Gastroesophageal sphincter (tissue), 4 donors: ENCODE results near the gene ATP6V0C. TPM values are rescaled to one million over a fixed set of nuclear protein-coding genes. Genes with fewer than 3 reads are reported as not detected.

Experiments used
- ATAC-seq: fragments of 150-250 bp; one replicate; pipeline ENCODE4 v1.9.1; 2016; ENCODE audit warnings: mild to moderate bottlenecking, moderate library complexity
- H3K27ac ChIP-seq, 4 donors: fragments of 200-600 bp; sonication (generic) in 3 of 4; 1 replicate in 3 of 4; 2 replicates in 1 of 4; pipeline ENCODE4 v1.5.1; 2016 to 2019
- H3K27me3 ChIP-seq: fragments of 200-600 bp; sonication (generic); one replicate; pipeline ENCODE4 v1.5.1; 2019
- H3K36me3 ChIP-seq, 2 donors: fragments of 200-600 bp; sonication (generic); one replicate each; pipeline ENCODE4 v1.5.1; 2019; ENCODE audit warnings: control low read depth in 1 of 2
- H3K4me1 ChIP-seq, 3 donors: fragments of 200-600 bp; sonication (generic); 1 replicate in 2 of 3; 2 replicates in 1 of 3; pipeline ENCODE4 v1.5.1; 2016 to 2019; ENCODE audit warnings: control low read depth in 2 of 3
- H3K4me3 ChIP-seq, 2 donors: fragments of 200-600 bp; sonication (generic); one replicate each; pipeline ENCODE4 v1.5.1; 2019; ENCODE audit warnings: mild to moderate bottlenecking in 1 of 2, moderate library complexity in 1 of 2
- H3K9me3 ChIP-seq, 3 donors: fragments of 200-600 bp; sonication (generic); one replicate each; pipeline ENCODE4 v1.5.1; 2017 to 2019; ENCODE audit warnings: control low read depth in 2 of 3
- EP300 ChIP-seq: sonication (generic); formaldehyde crosslinking; IDR thresholded peaks from one replicate; pipeline ENCODE4 v1.6.1; 2017; ENCODE audit warnings: antibody characterized with exemption, mild to moderate bottlenecking
- POLR2A ChIP-seq, 2 donors: fragments of 450-650 bp; IDR thresholded peaks; one replicate each; pipeline ENCODE4 v1.6.1; 2017; ENCODE audit warnings: antibody characterized with exemption in 2 of 2, mild to moderate bottlenecking in 2 of 2, moderate library complexity in 1 of 2
- POLR2AphosphoS5 ChIP-seq: sonication (generic); formaldehyde crosslinking; IDR thresholded peaks from one replicate; pipeline ENCODE4 v1.6.1; 2017; ENCODE audit warnings: antibody characterized with exemption
- WGBS, 2 donors: methylation state at CpG; one replicate each; pipeline ENCODE4 v1.1.5; 2018; ENCODE audit warnings: low coverage in 1 of 2; 5-methylcytosine and 5-hydroxymethylcytosine counted together
- total RNA-seq, 4 donors: library from RNA; depleted of rRNA; stranded (reverse); fragments of >200 nt; gene quantifications; one replicate each; pipeline ENCODE4 v1.1.0, GENCODE V29; 2016
- TF ChIP-seq, protein P1 (sequence below), 4 experiments: fragments of 200-600 bp in 2 of 4; fragments of 450-650 bp in 2 of 4; sonication (generic) in 1 of 4; IDR thresholded peaks; one replicate each; pipeline ENCODE4 v1.5.1; 2017 to 2019; ENCODE audit warnings: antibody characterized with exemption in 4 of 4, mild to moderate bottlenecking in 2 of 4, moderate library complexity in 2 of 4

ATP6V0C gene
- total RNA-seq, 4 donors from 2014 or later: 37.5 to 62.2 (median 50.9) TPM

DNA sequence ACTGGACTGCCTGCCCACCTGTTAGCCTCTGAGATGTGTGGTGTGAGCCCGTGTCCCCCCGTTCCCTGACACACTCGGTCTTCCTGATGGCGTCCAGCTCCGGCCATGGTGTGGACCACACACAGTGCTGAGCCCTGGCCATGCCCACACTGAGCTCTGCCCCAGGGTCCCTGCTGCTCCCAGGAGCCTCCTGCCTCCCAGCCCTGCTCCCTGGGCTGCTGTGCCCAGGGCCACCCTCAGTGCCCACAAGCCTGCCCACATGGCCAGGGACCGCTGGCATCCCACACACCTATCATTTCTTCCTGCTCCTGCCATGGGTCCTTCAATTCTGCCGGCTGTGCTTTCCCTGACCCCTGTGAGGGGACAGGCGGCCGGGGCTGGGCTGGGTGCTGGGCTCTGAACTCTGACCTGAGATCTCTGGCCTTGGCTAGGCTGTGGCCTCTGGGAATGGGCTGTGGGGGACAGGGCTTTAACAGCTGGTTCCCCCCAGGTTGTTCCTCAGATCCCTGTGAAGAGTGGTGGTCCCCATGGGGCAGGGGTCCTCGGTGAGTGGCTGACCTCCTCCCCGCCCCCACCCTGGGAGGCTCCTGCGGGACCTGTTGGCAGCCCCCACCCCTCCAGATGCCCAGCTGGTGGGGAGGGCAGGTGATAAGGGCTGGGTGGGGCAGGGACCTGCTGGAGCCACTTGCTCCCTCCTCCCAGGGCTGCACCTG is 13.5 kb downstream of the ATP6V0C start:
- H3K27me3 ChIP-seq: no peaks in the 10 kb centered on the region
- H3K4me3 ChIP-seq: no peak overlapping the region
- no peak overlapping the region for H3K27ac ChIP-seq
- TF ChIP-seq EP300 (no peak), POLR2A (IDR thresholded peaks at IDR 0.05) (no peak), POLR2AphosphoS5 (no peak)
- TF ChIP-seq, protein P1, sequence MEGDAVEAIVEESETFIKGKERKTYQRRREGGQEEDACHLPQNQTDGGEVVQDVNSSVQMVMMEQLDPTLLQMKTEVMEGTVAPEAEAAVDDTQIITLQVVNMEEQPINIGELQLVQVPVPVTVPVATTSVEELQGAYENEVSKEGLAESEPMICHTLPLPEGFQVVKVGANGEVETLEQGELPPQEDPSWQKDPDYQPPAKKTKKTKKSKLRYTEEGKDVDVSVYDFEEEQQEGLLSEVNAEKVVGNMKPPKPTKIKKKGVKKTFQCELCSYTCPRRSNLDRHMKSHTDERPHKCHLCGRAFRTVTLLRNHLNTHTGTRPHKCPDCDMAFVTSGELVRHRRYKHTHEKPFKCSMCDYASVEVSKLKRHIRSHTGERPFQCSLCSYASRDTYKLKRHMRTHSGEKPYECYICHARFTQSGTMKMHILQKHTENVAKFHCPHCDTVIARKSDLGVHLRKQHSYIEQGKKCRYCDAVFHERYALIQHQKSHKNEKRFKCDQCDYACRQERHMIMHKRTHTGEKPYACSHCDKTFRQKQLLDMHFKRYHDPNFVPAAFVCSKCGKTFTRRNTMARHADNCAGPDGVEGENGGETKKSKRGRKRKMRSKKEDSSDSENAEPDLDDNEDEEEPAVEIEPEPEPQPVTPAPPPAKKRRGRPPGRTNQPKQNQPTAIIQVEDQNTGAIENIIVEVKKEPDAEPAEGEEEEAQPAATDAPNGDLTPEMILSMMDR (IDR thresholded peaks at IDR 0.05): no peak
- WGBS, 2 donors: 79% methylated on average over 6 of the region's 12 CpGs; no CpG with 5 or more reads in 1 of the 2 donors
- peaks cover 0 to 18% (median 6%) of the 10 kb centered on the region in 3 donors for H3K4me1 ChIP-seq
- no peak for ATAC-seq
- no peaks in the 10 kb centered on the region for H3K9me3 ChIP-seq
- peaks cover 0 to 82% of the 10 kb centered on the region in 2 donors for H3K36me3 ChIP-seq

GRCh38 chr16:2527784-2528100 is 14.0 kb downstream of the ATP6V0C start:
- H3K4me3 ChIP-seq: no peak overlapping the region
- WGBS, 2 donors: 100% methylated on average over 1 of the region's 24 CpGs; no CpG with 5 or more reads in 1 of the 2 donors
- H3K36me3 ChIP-seq: peaks cover 0 to 76% of the 10 kb centered on the region in 2 donors
- H3K27ac ChIP-seq: no peak overlapping the region
- peaks cover 0 to 19% (median 6%) of the 10 kb centered on the region in 3 donors for H3K4me1 ChIP-seq
- H3K9me3 ChIP-seq: no peaks in the 10 kb centered on the region
- ATAC-seq: no peak
- TF ChIP-seq, protein P1 (IDR thresholded peaks at IDR 0.05): no peak
- no peak for TF ChIP-seq POLR2AphosphoS5
- no peak for TF ChIP-seq EP300
- TF ChIP-seq POLR2A (IDR thresholded peaks at IDR 0.05): no peak
- H3K27me3 ChIP-seq: no peaks in the 10 kb centered on the region

GRCh38 chr16:2528161-2529060 is 14.7 kb downstream of the ATP6V0C start:
- TF ChIP-seq EP300 (no peak), POLR2AphosphoS5 (no peak), POLR2A (IDR thresholded peaks at IDR 0.05) (no peak)
- TF ChIP-seq, protein P1 (IDR thresholded peaks at IDR 0.05): no peak
- H3K27me3 ChIP-seq: no peaks in the 10 kb centered on the region
- 85 to 92% methylated on average over 2 to 4 of the region's 36 CpGs for WGBS, 2 donors
- H3K4me3 ChIP-seq: no peak overlapping the region
- ATAC-seq: no peak
- H3K36me3 ChIP-seq: peaks cover 0 to 70% of the 10 kb centered on the region in 2 donors
- no peaks in the 10 kb centered on the region for H3K9me3 ChIP-seq
- H3K4me1 ChIP-seq: peaks cover 0 to 24% (median 6%) of the 10 kb centered on the region in 3 donors
- no peak overlapping the region for H3K27ac ChIP-seq

GRCh38 chr16:2529061-2529931 is 15.5 kb downstream of the ATP6V0C start:
- no CpG with 5 or more reads among the region's 32 CpGs for WGBS, 2 donors
- TF ChIP-seq POLR2A (IDR thresholded peaks at IDR 0.05) (no peak), POLR2AphosphoS5 (no peak), EP300 (no peak)
- TF ChIP-seq, protein P1 (IDR thresholded peaks at IDR 0.05): no peak
- Histone ChIP-seq H3K9me3 (no peaks in the 10 kb centered on the region), H3K36me3 (peaks cover 0 to 61% of the 10 kb centered on the region in 2 donors), H3K27me3 (no peaks in the 10 kb centered on the region), H3K4me3 (no peak overlapping the region), H3K27ac (peak overlapping the region in 1 of 4 donors; percentile 4), H3K4me1 (peaks cover 0 to 24% (median 6%) of the 10 kb centered on the region in 3 donors)
- no peak for ATAC-seq
